ENCODE results near the gene PEAK1. TPM values are rescaled to one million over a fixed set of nuclear protein-coding genes. Genes with fewer than 3 reads are reported as not detected.

PEAK1 gene
- total and polyA plus RNA-seq, 2 donors (not counting 3 experiments of a cell fraction or from before 2014, with no cell fraction given) = 17.9 to 91.9 TPM

GRCh38 chr15:77057072-77057471 lies 362.8 kb downstream of the PEAK1 start:
- H3K4me3 ChIP-seq (replicated peaks in 1 of 3; ENCODE audit: insufficient read depth in 1 of 3, low read depth in 1 of 3, low read length in 3 of 3) = no peak overlapping the region
- intact Hi-C loops (cut with micrococcal nuclease) (no loop called here), dilution Hi-C loops (cut with MboI; ENCODE audit: extremely low pct_ligation_motif_present, low sequenced_read_pairs) (no loop called here)
- H3K36me3 ChIP-seq (ENCODE audit: control insufficient read depth in 2 of 2, extremely low read depth in 1 of 2, insufficient read depth in 2 of 2, low read length in 2 of 2) = peaks cover 2 to 4% of the 10 kb centered on the region in 2 experiments
- CTCF ChIA-PET = interaction anchor here (0.5 to 0.8 kb wide), 2 partner anchors 10 to 37 kb away, joined by 3 read pairs; no protein-coding TSS in a partner anchor
- H3K27me3 ChIP-seq (ENCODE audit: control insufficient read depth in 2 of 2, insufficient read depth in 2 of 2, low read length in 2 of 2) = no peaks in the 10 kb centered on the region
- no peaks in the 10 kb centered on the region for H3K9me3 ChIP-seq (replicated peaks; ENCODE audit: control insufficient read depth, insufficient read depth, low read length)
- peaks cover 20% of the 10 kb centered on the region for H3K4me1 ChIP-seq (ENCODE audit: control insufficient read depth, extremely low read depth, insufficient read depth, low read length)
- TF ChIP-seq MYC (IDR thresholded peaks at IDR 0.05; ENCODE audit: low read depth, low read length) (no peak), MAX (IDR thresholded peaks at IDR 0.05; ENCODE audit: insufficient read depth, insufficient read length) (no peak), EZH2 (IDR thresholded peaks at IDR 0.05; ENCODE audit: borderline replicate concordance, low read depth, low read length, severe bottlenecking) (no peak), POLR2AphosphoS5 (IDR thresholded peaks at IDR 0.05; ENCODE audit: insufficient read depth, low read depth, low read length) (no peak), POLR2A (IDR thresholded peaks at IDR 0.05; ENCODE audit: low read depth, low read length) (no peak), GATA2 (IDR thresholded peaks at IDR 0.05; ENCODE audit: insufficient read depth, insufficient read length, low read depth, low read length) (no peak), FOS (IDR thresholded peaks at IDR 0.05; ENCODE audit: borderline replicate concordance, insufficient read depth, low read length) (no peak), CTCF (IDR thresholded peaks at IDR 0.05; ENCODE audit: extremely low read depth in 1 of 2, insufficient read depth in 1 of 2, low read depth in 1 of 2, low read length in 2 of 2) (no peak), JUN (IDR thresholded peaks at IDR 0.05; ENCODE audit: borderline replicate concordance, insufficient read depth, insufficient read length, low read depth) (no peak)
- FAIRE-seq = no peak
- peaks cover 3% of the 10 kb centered on the region for H4K20me1 ChIP-seq (replicated peaks; ENCODE audit: control insufficient read depth, extremely low read depth, insufficient read depth, low read length)
- H3K9me1 ChIP-seq (replicated peaks; ENCODE audit: control insufficient read depth, extremely low read depth, insufficient read depth, low read length) = no peaks in the 10 kb centered on the region
- no peak for DNase-seq (ENCODE audit: low read depth, low spot score)
- POLR2A ChIA-PET = interaction anchor here (1.1 kb wide), 1 partner anchor 10 kb away, joined by 8 read pairs; no protein-coding TSS in a partner anchor
- H2AFZ ChIP-seq (ENCODE audit: low read depth, low read length) = no peak overlapping the region
- H3K79me2 ChIP-seq (ENCODE audit: control insufficient read depth, insufficient read depth, low read length) = peaks cover 52% of the 10 kb centered on the region
- H3K4me2 ChIP-seq (ENCODE audit: insufficient read depth, low read length) = no peak overlapping the region
- H3K9ac ChIP-seq (replicated peaks; ENCODE audit: extremely low read depth, insufficient read depth, low read length) = no peak overlapping the region
- no peak overlapping the region for H3K27ac ChIP-seq (ENCODE audit: insufficient read depth, low read depth, low read length)
- no TSS peak for BruUV-seq (replicated peaks)
